WERI-Rb-1 (cell line): ENCODE measurements around the gene RYR3.

ENCODE experiments used
- DNase-seq: peaks from one replicate; pipeline ENCODE4 v3.0.0-alpha.2; 2020
- H3K27ac ChIP-seq: fragments of 250-450 bp; sonication (Bioruptor Pico); 2 replicates; pipeline ENCODE4 v1.5.1; 2020; ENCODE audit warnings: mild to moderate bottlenecking, moderate library complexity
- H3K27me3 ChIP-seq: fragments of 250-450 bp; sonication (Bioruptor Pico); 2 replicates; pipeline ENCODE4 v1.5.1; 2021; ENCODE audit warnings: mild to moderate bottlenecking, low read depth, moderate library complexity; ENCODE audit not compliant: insufficient read depth, severe bottlenecking
- H3K36me3 ChIP-seq: fragments of 250-450 bp; sonication (Bioruptor Pico); 2 replicates; pipeline ENCODE4 v1.5.1; 2020; ENCODE audit warnings: mild to moderate bottlenecking, moderate library complexity
- H3K4me3 ChIP-seq: 2 replicates; pipeline ENCODE4 v1.5.1; 2011; ENCODE audit warnings: low read depth, mild to moderate bottlenecking, control low read depth, low read length
- H3K9me3 ChIP-seq: fragments of 250-450 bp; sonication (Bioruptor Pico); 2 replicates; pipeline ENCODE4 v1.5.1; 2021; ENCODE audit warnings: mild to moderate bottlenecking, moderate library complexity; ENCODE audit not compliant: severe bottlenecking
- TF ChIP-seq, protein P1 (sequence below): IDR thresholded peaks from 2 replicates; pipeline ENCODE4 v1.5.1; 2011; ENCODE audit warnings: low read depth, mild to moderate bottlenecking, control low read depth, inconsistent platforms, low read length

RYR3 gene

DNA sequence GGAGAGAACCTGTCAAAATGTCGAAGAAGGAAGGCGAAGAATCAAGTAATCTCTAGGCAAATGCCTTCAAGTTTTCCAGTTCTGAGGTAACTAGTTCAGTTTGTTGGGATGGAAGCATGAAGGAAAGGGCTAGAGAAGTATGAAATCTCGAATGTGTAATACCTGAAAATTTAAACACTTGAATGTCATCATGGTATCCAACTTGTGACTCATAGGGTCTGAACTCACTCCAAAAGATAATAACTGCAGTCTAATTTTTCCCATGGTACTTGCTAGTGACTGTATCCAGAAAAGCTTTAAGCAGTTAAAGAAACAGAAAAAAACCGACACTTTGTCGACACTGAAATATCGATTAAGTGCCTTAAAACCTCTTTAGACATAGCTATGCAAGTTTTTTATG, 554.6 kb downstream of the RYR3 start:
- DNase-seq, result no peak
- no peak overlapping the region for H3K27ac ChIP-seq
- TF ChIP-seq, protein P1, sequence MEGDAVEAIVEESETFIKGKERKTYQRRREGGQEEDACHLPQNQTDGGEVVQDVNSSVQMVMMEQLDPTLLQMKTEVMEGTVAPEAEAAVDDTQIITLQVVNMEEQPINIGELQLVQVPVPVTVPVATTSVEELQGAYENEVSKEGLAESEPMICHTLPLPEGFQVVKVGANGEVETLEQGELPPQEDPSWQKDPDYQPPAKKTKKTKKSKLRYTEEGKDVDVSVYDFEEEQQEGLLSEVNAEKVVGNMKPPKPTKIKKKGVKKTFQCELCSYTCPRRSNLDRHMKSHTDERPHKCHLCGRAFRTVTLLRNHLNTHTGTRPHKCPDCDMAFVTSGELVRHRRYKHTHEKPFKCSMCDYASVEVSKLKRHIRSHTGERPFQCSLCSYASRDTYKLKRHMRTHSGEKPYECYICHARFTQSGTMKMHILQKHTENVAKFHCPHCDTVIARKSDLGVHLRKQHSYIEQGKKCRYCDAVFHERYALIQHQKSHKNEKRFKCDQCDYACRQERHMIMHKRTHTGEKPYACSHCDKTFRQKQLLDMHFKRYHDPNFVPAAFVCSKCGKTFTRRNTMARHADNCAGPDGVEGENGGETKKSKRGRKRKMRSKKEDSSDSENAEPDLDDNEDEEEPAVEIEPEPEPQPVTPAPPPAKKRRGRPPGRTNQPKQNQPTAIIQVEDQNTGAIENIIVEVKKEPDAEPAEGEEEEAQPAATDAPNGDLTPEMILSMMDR, result no peak

DNA sequence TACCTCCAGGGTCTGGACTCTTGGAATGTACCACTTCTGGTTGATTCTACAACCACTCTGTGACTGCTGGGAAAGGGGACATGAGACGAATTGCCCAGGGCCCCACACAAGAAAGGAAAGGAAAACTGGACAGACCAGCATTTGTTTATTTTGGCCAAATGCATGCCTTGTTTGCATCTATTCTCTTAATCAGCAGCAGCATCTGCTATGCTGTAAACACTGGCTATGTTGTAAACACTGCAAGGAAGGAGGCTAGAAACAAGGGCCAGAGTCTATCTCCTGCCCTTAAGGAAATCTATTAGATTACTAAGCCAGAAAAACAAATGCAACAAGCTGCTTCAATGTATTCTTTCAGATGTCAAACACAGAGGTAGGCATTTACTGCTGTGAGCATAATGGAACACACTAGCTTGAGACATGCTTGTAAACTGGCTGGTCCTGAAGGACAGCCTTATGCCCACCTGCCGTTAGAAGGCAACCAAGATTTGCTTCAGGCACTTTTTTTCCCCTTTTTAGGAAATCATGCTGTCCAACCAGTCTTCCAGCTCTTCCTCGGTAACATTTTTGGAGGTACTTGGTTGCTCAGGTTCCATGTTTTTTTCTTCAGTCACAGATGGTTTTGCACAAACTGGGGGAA, 555.5 kb downstream of the RYR3 start:
- Histone ChIP-seq H3K27me3 (no peaks in the 10 kb centered on the region), H3K4me3 (no peak overlapping the region), H3K27ac (no peak overlapping the region), H3K9me3 (no peaks in the 10 kb centered on the region), H3K36me3 (peaks cover 3% of the 10 kb centered on the region; the same call in 1 of the 2 replicates)
- TF ChIP-seq, protein P1, result no peak
- DNase-seq, result no peak

More for the DNA sequence above, 554.6 kb downstream of the RYR3 start:
- no peak overlapping the region for H3K4me3 ChIP-seq
- H3K27me3 ChIP-seq, result no peaks in the 10 kb centered on the region
- H3K9me3 ChIP-seq, result no peaks in the 10 kb centered on the region
- peaks cover 3% of the 10 kb centered on the region; the same call in 1 of the 2 replicates for H3K36me3 ChIP-seq

DNA sequence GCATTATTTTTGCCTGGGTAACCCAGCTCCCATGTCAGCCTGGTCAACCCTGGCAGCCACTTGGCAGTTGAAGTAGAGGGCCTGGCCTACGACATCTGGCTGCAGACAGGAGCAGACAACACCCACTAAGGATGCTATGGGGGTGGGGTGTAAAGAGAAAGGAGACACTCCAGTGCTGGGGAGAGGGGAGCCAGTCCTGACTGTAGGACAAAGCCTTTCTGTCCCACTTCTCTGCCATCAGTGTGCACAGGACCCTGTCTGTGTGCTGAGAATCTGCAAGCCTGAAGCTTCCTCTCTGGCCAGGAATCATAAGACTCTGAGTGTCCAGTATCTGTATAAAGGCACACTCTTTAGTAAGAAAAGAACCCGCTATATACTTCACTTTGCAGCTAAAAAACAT, 561.2 kb downstream of the RYR3 start:
- no peaks in the 10 kb centered on the region for H3K27me3 ChIP-seq
- DNase-seq, result no peak
- no peaks in the 10 kb centered on the region for H3K36me3 ChIP-seq
- TF ChIP-seq, protein P1, result no peak
- no peak overlapping the region for H3K4me3 ChIP-seq
- H3K9me3 ChIP-seq, result no peaks in the 10 kb centered on the region
- H3K27ac ChIP-seq, result no peak overlapping the region

DNA sequence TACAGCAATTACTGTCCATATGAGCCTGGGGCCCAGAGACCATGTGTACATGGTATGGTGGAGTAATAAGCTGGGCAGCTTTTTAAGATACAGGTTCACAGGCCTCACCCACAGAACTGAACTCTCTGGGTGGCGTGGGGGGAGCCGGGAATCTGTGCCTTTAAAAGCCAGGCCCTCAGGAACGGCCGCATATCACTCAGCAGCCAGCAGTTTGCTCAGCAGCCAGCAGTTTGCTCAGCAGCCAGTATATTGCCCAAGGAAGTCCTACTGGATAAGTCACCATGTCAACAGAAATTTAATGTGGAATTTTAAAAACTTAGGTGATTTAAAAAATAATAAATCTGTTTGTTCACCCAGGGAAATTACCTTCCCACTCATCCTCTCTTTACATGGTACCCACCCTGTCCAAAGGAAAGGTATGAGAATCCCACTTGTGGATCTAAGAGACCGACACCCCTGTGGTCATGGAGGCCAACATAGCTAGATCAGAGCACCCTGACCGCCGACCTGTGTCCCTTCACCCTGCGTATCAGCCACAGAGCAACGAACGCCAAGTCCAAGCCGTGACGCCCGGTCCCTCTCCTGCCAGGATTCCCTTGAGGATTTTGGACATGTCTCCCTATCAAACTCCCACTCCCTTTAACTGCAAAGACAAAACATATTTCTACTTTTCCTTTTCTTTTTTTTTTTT, 561.8 kb downstream of the RYR3 start:
- H3K9me3 ChIP-seq, result no peaks in the 10 kb centered on the region
- TF ChIP-seq, protein P1, result no peak
- H3K27ac ChIP-seq, result no peak overlapping the region
- H3K36me3 ChIP-seq, result no peaks in the 10 kb centered on the region
- no peak for DNase-seq
- no peak overlapping the region for H3K4me3 ChIP-seq
- no peaks in the 10 kb centered on the region for H3K27me3 ChIP-seq

DNA sequence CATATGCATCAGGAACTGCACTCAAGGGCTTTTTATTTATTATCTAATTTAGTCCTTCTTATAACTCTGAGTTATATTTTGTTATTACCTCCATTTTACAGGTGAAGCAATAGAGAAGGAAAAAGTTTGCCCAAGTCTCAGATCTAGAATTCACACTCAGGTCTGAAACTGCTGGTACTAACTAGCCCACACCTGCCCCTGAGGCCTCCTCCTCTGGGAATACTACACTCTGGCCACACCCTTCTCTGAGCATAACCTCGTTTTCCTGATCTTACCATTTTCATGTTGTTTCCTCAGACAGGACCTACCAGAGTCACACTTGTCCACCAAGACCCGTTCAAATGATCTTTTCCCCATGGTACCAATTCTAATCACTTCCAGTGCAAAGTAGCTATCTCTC, 563.4 kb downstream of the RYR3 start:
- no peak for DNase-seq
- Histone ChIP-seq H3K36me3 (no peaks in the 10 kb centered on the region), H3K9me3 (no peaks in the 10 kb centered on the region), H3K27me3 (no peaks in the 10 kb centered on the region), H3K27ac (no peak overlapping the region), H3K4me3 (no peak overlapping the region)
- TF ChIP-seq, protein P1, result no peak
